BJ (cell line): Measurements from ENCODE around the gene CUEDC2. TPM values are rescaled to one million over a fixed set of nuclear protein-coding genes. Genes with fewer than 3 reads are reported as not detected.

Experiments used
- CTCF ChIA-PET: fragments of 350-600 bp; formaldehyde crosslinking; extraction: SDS; loops from one replicate; lab custom pipeline; 2021; ENCODE audit warnings: antibody characterized with exemption, inconsistent platforms; lab: Yijun Ruan, JAX
- POLR2A ChIA-PET: fragments of 300-600 bp; sonication (Branson Sonifier 250); formaldehyde crosslinking; extraction: SDS; loops from one replicate; lab custom pipeline; 2021; ENCODE audit warnings: antibody characterized with exemption; lab: Charles Lee
- DNase-seq: peaks from one replicate; pipeline ENCODE4 v3.0.0-alpha.2; 2011; ENCODE audit warnings: low read depth
- H3K27me3 ChIP-seq: 2 replicates; pipeline ENCODE4 v1.6.0; 2011; ENCODE audit warnings: low read length; ENCODE audit not compliant: control insufficient read depth, insufficient read depth
- H3K36me3 ChIP-seq: 2 replicates; pipeline ENCODE4 v1.5.1; 2011; ENCODE audit warnings: low read length; ENCODE audit not compliant: control insufficient read depth, insufficient read depth
- H3K4me3 ChIP-seq: 2 replicates; pipeline ENCODE4 v1.5.1; 2011; ENCODE audit warnings: low read depth, mild to moderate bottlenecking, control low read depth, low read length
- polyA plus RNA-seq: library from polyadenylated mRNA; depleted of rRNA; stranded (reverse); fragments of >200 nt; gene quantifications from 2 replicates; pipeline ENCODE4 v1.2.3, GENCODE V29; 2011
- TF ChIP-seq, protein P1 (sequence below): IDR thresholded peaks from 2 replicates; pipeline ENCODE4 v1.5.1; 2011; ENCODE audit warnings: low read depth, mild to moderate bottlenecking, control low read depth, inconsistent platforms, low read length, moderate library complexity; ENCODE audit not compliant: insufficient read depth

Gene CUEDC2
- polyA plus RNA-seq, 1 experiment, result 74.4 TPM

DNA sequence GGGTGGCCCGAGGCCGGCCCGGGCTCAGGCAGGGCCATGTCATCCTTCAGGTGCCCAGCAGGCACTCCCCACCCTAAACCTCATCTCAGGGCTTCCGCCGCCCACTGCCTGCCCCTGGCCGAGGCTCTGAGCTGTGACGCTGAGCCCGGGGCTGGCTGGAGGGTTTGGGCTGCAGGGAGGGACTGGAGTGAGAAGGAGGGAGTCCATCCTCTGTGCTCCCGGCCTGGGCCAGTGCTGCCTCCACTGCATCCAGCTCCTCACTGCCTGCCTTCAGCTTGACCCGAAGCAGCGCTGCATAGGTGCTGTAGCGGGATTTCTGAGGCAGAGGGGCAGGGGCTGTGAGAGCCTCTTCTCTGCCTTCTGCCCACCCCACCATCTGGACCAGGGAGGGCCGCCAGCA, 29.3 kb downstream of the CUEDC2 start:
- POLR2A ChIA-PET, result no interaction called here
- CTCF ChIA-PET, result interaction anchor here (0.7 to 15.2 kb wide), 22 partner anchors 9 to 287 kb away, joined by 3 to 222 read pairs (median 5); partner anchors contain the start of gene FBXL15
- TF ChIP-seq, protein P1, sequence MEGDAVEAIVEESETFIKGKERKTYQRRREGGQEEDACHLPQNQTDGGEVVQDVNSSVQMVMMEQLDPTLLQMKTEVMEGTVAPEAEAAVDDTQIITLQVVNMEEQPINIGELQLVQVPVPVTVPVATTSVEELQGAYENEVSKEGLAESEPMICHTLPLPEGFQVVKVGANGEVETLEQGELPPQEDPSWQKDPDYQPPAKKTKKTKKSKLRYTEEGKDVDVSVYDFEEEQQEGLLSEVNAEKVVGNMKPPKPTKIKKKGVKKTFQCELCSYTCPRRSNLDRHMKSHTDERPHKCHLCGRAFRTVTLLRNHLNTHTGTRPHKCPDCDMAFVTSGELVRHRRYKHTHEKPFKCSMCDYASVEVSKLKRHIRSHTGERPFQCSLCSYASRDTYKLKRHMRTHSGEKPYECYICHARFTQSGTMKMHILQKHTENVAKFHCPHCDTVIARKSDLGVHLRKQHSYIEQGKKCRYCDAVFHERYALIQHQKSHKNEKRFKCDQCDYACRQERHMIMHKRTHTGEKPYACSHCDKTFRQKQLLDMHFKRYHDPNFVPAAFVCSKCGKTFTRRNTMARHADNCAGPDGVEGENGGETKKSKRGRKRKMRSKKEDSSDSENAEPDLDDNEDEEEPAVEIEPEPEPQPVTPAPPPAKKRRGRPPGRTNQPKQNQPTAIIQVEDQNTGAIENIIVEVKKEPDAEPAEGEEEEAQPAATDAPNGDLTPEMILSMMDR, result no peak
- Histone ChIP-seq H3K4me3 (no peak overlapping the region), H3K36me3 (peaks cover 17% of the 10 kb centered on the region), H3K27me3 (peaks cover 6% of the 10 kb centered on the region)
- no peak for DNase-seq

DNA sequence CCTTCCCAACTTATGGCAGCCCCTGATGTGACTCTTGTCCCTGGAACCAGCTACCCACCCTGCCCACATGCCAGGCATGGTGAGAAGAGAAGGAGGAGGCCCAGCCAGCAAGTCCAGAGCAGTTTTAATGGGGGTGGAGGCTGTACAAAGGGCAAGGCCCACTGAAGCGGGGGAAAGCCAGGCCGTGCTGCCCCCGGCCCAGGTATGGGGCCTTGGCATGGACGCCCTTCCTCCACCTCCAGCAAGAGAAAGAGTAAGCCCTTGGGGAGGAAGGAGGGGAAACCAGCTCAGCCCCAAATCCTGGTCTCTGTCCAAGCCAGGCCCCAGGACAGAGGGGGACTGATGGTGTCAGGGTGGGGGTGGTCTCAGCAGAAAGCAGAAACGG, 29.9 kb downstream of the CUEDC2 start:
- TF ChIP-seq, protein P1, result no peak
- CTCF ChIA-PET, result interaction anchor here (0.8 to 15.2 kb wide), 12 partner anchors 9 to 236 kb away, joined by 3 to 222 read pairs (median 4); partner anchors contain the start of gene FBXL15
- POLR2A ChIA-PET, result interaction anchor here (0.6 kb wide), 1 partner anchor 289 kb away, joined by 23 read pairs; no protein-coding TSS in a partner anchor
- no peak for DNase-seq
- H3K36me3 ChIP-seq, result peaks cover 20% of the 10 kb centered on the region
- H3K27me3 ChIP-seq, result peaks cover 1% of the 10 kb centered on the region; the same call in 1 of the 2 replicates
- H3K4me3 ChIP-seq, result no peak overlapping the region

DNA sequence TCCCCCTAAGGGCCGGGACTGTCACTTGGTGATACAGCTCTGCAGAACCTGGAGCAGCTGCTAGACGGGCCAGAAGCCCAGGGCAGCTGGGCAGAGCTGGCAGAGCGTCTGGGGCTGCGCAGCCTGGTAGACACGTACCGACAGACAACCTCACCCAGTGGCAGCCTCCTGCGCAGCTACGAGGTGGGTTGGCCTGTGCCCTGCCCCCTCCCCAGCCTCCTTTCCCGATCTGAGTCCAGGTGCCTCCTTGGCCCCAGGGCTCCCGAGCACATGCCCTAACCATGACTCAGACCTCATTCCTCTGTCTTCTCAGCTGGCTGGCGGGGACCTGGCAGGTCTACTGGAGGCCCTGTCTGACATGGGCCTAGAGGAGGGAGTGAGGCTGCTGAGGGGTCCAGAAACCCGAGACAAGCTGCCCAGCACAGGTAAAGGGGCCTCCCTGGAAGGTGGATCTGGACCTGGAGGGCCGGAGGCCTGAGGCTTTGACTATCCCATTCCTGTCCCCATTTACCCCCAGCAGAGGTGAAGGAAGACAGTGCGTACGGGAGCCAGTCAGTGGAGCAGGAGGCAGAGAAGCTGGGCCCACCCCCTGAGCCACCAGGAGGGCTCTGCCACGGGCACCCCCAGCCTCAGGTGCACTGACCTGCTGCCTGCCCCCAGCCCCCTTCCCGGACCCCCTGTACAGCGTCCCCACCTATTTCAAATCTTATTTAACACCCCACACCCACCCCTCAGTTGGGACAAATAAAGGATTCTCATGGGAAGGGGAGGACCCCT, 30.5 kb downstream of the CUEDC2 start:
- POLR2A ChIA-PET, result interaction anchor here (0.6 kb wide), 1 partner anchor 289 kb away, joined by 23 read pairs; no protein-coding TSS in a partner anchor
- no peak for DNase-seq
- peaks cover 22% of the 10 kb centered on the region for H3K36me3 ChIP-seq
- H3K4me3 ChIP-seq, result no peak overlapping the region
- TF ChIP-seq, protein P1, result no peak
- CTCF ChIA-PET, result interaction anchor here (0.8 to 15.2 kb wide), 10 partner anchors 8 to 232 kb away, joined by 3 to 222 read pairs (median 3); partner anchors contain the start of gene FBXL15
- no peaks in the 10 kb centered on the region; the same call in 1 of the 2 replicates for H3K27me3 ChIP-seq

DNA sequence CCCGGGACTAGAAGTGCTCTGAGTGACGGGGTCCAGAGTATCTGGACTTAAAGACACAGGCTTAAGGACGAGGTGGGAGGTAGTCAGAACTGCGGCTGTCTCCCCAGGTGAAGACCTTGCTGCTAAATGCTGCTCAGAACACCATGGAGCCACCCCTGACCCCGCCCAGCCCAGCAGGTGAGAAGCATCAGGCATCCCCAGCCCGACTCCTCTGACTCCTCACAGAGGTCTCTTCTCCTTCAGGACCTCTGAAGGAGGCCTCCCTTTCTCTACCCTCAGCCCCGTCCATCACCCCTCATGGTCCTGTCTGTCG, 31.1 kb downstream of the CUEDC2 start:
- H3K36me3 ChIP-seq, result peaks cover 24% of the 10 kb centered on the region
- no peak for DNase-seq
- no peak overlapping the region for H3K4me3 ChIP-seq
- ChIA-PET CTCF (interaction anchor here (0.6 to 15.2 kb wide), 9 partner anchors 10 to 267 kb away, joined by 3 to 222 read pairs (median 3); partner anchors contain the start of gene FBXL15), POLR2A (no interaction called here)
- no peaks in the 10 kb centered on the region for H3K27me3 ChIP-seq
- TF ChIP-seq, protein P1, result no peak

DNA sequence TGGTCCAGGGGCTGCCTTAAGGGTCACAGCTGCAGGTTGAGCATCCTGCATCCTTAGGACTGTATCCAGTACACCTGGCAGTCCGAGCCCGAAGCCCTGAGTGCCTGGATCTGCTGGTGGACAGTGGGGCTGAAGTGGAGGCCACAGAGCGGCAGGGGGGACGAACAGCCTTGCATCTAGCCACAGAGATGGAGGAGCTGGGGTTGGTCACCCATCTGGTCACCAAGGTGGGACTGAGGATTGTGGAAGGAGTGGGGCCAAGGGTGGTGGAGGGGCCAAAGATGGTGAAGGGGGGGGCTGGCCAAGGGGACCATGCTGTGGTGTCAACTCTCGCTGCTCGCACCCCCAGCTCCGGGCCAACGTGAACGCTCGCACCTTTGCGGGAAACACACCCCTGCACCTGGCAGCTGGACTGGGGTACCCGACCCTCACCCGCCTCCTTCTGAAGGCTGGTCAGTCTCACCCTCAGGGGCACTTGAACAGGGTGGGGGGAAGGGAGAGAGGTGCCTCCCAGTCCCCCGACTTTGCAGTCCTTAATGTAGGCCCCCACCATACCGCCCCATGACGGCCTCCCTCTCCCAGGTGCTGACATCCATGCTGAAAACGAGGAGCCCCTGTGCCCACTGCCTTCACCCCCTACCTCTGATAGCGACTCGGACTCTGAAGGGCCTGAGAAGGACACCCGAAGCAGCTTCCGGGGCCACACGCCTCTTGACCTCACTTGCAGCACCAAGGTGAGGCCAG, 31.6 kb downstream of the CUEDC2 start:
- TF ChIP-seq, protein P1, result no peak
- no peak overlapping the region for H3K4me3 ChIP-seq
- no peaks in the 10 kb centered on the region for H3K27me3 ChIP-seq
- peaks cover 24% of the 10 kb centered on the region for H3K36me3 ChIP-seq
- CTCF ChIA-PET, result interaction anchor here (0.6 to 15.2 kb wide), 14 partner anchors 11 to 266 kb away, joined by 3 to 222 read pairs (median 6); partner anchors contain the start of genes CUEDC2, FBXL15 and PITX3
- no peak for DNase-seq
- POLR2A ChIA-PET, result no interaction called here
